AG04450 (cell line): ENCODE data around the gene NECTIN1. TPM values are rescaled to one million over a fixed set of nuclear protein-coding genes. Genes with fewer than 3 reads are reported as not detected.
A peak's percentile ranks its signal among the peaks of the same experiment; 100 is the strongest.

Experiments
- CTCF ChIA-PET: fragments of 300-600, 350-600 bp; formaldehyde crosslinking; extraction: SDS; loops from one replicate; lab custom pipeline; 2022; ENCODE audit warnings: antibody characterized with exemption, inconsistent platforms; lab: Charles Lee
- POLR2A ChIA-PET: fragments of 350-600 bp; formaldehyde crosslinking; extraction: SDS; loops from one replicate; lab custom pipeline; 2021; ENCODE audit warnings: antibody characterized with exemption, inconsistent platforms; lab: Yijun Ruan, JAX
- DNase-seq: peaks from one replicate; pipeline ENCODE4 v3.0.0-alpha.2; 2011; ENCODE audit warnings: low read depth, low spot score
- H3K27ac ChIP-seq: one replicate; pipeline ENCODE4 v1.5.1; 2012; ENCODE audit warnings: low read depth, low read length, control low read depth
- H3K27me3 ChIP-seq: one replicate; pipeline ENCODE4 v1.6.0; 2012; ENCODE audit warnings: low read length; ENCODE audit not compliant: control insufficient read depth, insufficient read depth
- H3K4me3 ChIP-seq: 2 replicates; pipeline ENCODE4 v1.5.1; 2011; ENCODE audit warnings: mild to moderate bottlenecking, low read depth, low read length, control low read depth
- H3K9me3 ChIP-seq: 2 replicates; pipeline ENCODE4 v1.5.1; 2012; ENCODE audit warnings: low read length; ENCODE audit not compliant: control insufficient read depth, insufficient read depth
- CTCF ChIP-seq: IDR thresholded peaks from 2 replicates; pipeline ENCODE4 v1.5.1; 2011; ENCODE audit warnings: low read depth, low read length, control low read depth, inconsistent platforms
- polyA plus RNA-seq: library from polyadenylated mRNA; depleted of rRNA; stranded (reverse); fragments of >200 nt; gene quantifications from 2 replicates; pipeline ENCODE4 v1.2.3, GENCODE V29; 2011

The NECTIN1 gene
- polyA plus RNA-seq, 1 experiment = 2.8 TPM

- peak; percentile 36 for DNase-seq
- Histone ChIP-seq H3K4me3 (no peak overlapping the region), H3K9me3 (no peaks in the 10 kb centered on the region), H3K27ac (peak overlapping the region; percentile 70), H3K27me3 (no peaks in the 10 kb centered on the region)
- ChIA-PET CTCF (interaction anchor here (0.6 to 4.2 kb wide), 2 partner anchors 58 to 563 kb away, joined by 3 to 33 read pairs; partner anchors contain the start of gene NECTIN1), POLR2A (interaction anchor here (1.0 to 1.6 kb wide), 5 partner anchors 38 to 73 kb away, joined by 3 to 8 read pairs (median 4); partner anchors contain the start of gene NECTIN1)
- no peak for TF ChIP-seq CTCF
Measured at GRCh38 chr11:119671561-119672015, 57.4 kb downstream of the NECTIN1 start.

GRCh38 chr11:119671051-119671450, 57.9 kb downstream of the NECTIN1 start:
- H3K9me3 ChIP-seq = no peaks in the 10 kb centered on the region
- DNase-seq = peak; percentile 88
- no peaks in the 10 kb centered on the region for H3K27me3 ChIP-seq
- ChIA-PET CTCF (interaction anchor here (1.2 to 4.2 kb wide), 2 partner anchors 58 to 631 kb away, joined by 3 to 33 read pairs; partner anchors contain the start of gene NECTIN1), POLR2A (interaction anchor here (0.6 to 1.6 kb wide), 5 partner anchors 39 to 542 kb away, joined by 3 to 8 read pairs (median 4); partner anchors contain the start of gene NECTIN1)
- TF ChIP-seq CTCF = no peak
- peak overlapping the region; percentile 70 for H3K27ac ChIP-seq
- H3K4me3 ChIP-seq = no peak overlapping the region

GRCh38 chr11:119669487-119669886, 59.5 kb downstream of the NECTIN1 start:
- no peaks in the 10 kb centered on the region; the same call in 1 of the 2 replicates for H3K9me3 ChIP-seq
- no peak for TF ChIP-seq CTCF
- ChIA-PET CTCF (interaction anchor here (0.5 to 4.2 kb wide), 3 partner anchors 60 to 439 kb away, joined by 3 to 33 read pairs (median 4); partner anchors contain the start of gene NECTIN1), POLR2A (interaction anchor here (0.7 kb wide), 1 partner anchor 1517 kb away, joined by 5 read pairs; no protein-coding TSS in a partner anchor)
- H3K4me3 ChIP-seq = no peak overlapping the region
- no peaks in the 10 kb centered on the region for H3K27me3 ChIP-seq
- no peak overlapping the region for H3K27ac ChIP-seq
- no peak for DNase-seq

- DNase-seq = no peak
- Histone ChIP-seq H3K9me3 (no peaks in the 10 kb centered on the region; the same call in 1 of the 2 replicates), H3K27ac (no peak overlapping the region), H3K4me3 (no peak overlapping the region), H3K27me3 (no peaks in the 10 kb centered on the region)
- TF ChIP-seq CTCF = no peak
- ChIA-PET POLR2A (no interaction called here), CTCF (interaction anchor here (0.5 to 4.2 kb wide), 3 partner anchors 61 to 440 kb away, joined by 3 to 33 read pairs (median 4); partner anchors contain the start of gene NECTIN1)
Measured at GRCh38 chr11:119668676-119669075, 60.3 kb downstream of the NECTIN1 start.
